ACC112 (cell line): ENCODE results near the gene CDCA3.

ENCODE experiments used
- H2AFZ ChIP-seq: fragments of 200-600 bp; sonication (generic); one replicate; pipeline ENCODE4 v1.6.0; 2017; ENCODE audit warnings: antibody characterized with exemption, low read length; ENCODE audit not compliant: unreplicated experiment
- H3K27ac ChIP-seq: fragments of 200-600 bp; sonication (generic); 2 replicates; pipeline ENCODE4 v1.5.1; 2014; ENCODE audit warnings: low read depth, mild to moderate bottlenecking, antibody characterized with exemption, low read length, moderate library complexity
- H3K27me3 ChIP-seq: fragments of 200-600 bp; sonication (generic); 2 replicates; pipeline ENCODE4 v1.6.1; 2014; ENCODE audit warnings: mild to moderate bottlenecking, antibody characterized with exemption, low read length, moderate library complexity, mixed read lengths; ENCODE audit not compliant: insufficient read depth
- H3K36me3 ChIP-seq: fragments of 200-600 bp; sonication (generic); 2 replicates; pipeline ENCODE4 v1.6.1; 2016; ENCODE audit warnings: mild to moderate bottlenecking, antibody characterized with exemption, low read length, moderate library complexity, mixed read lengths; ENCODE audit not compliant: insufficient read depth
- H3K4me1 ChIP-seq: fragments of 200-600 bp; sonication (generic); one replicate; pipeline ENCODE4 v1.6.1; 2016; ENCODE audit warnings: low read length, mixed read lengths; ENCODE audit not compliant: insufficient read depth, unreplicated experiment, control insufficient read depth
- H3K4me3 ChIP-seq: fragments of 200-600 bp; sonication (generic); 2 replicates; pipeline ENCODE4 v1.5.1; 2014; ENCODE audit warnings: mild to moderate bottlenecking, low read depth, low read length
- H3K79me2 ChIP-seq: fragments of 200-600 bp; sonication (generic); one replicate; pipeline ENCODE4 v1.6.0; 2016; ENCODE audit warnings: low read length; ENCODE audit not compliant: control insufficient read depth, unreplicated experiment, insufficient read depth

The CDCA3 gene

GRCh38 chr12:6817662-6818157 lies 33.4 kb downstream of the CDCA3 start:
- Histone ChIP-seq H3K79me2 (no peaks in the 10 kb centered on the region), H3K4me1 (peaks cover 21% of the 10 kb centered on the region), H3K27me3 (peaks cover 6% of the 10 kb centered on the region; the same call in 1 of the 2 replicates), H3K36me3 (no peaks in the 10 kb centered on the region), H3K4me3 (no peak overlapping the region), H2AFZ (no peak overlapping the region), H3K27ac (no peak overlapping the region)

GRCh38 chr12:6817098-6817497 lies 34.0 kb downstream of the CDCA3 start:
- no peaks in the 10 kb centered on the region for H3K36me3 ChIP-seq
- H3K27ac ChIP-seq = no peak overlapping the region
- peaks cover 3% of the 10 kb centered on the region; the same call in 1 of the 2 replicates for H3K27me3 ChIP-seq
- H2AFZ ChIP-seq = no peak overlapping the region
- H3K79me2 ChIP-seq = no peaks in the 10 kb centered on the region
- peaks cover 21% of the 10 kb centered on the region for H3K4me1 ChIP-seq
- H3K4me3 ChIP-seq = no peak overlapping the region

GRCh38 chr12:6816598-6816997 lies 34.5 kb downstream of the CDCA3 start:
- Histone ChIP-seq H3K27ac (no peak overlapping the region), H3K4me3 (no peak overlapping the region), H2AFZ (no peak overlapping the region), H3K27me3 (no peaks in the 10 kb centered on the region), H3K79me2 (no peaks in the 10 kb centered on the region), H3K4me1 (peaks cover 17% of the 10 kb centered on the region), H3K36me3 (no peaks in the 10 kb centered on the region)

- no peak overlapping the region for H3K4me3 ChIP-seq
- no peak overlapping the region for H2AFZ ChIP-seq
- no peaks in the 10 kb centered on the region for H3K4me1 ChIP-seq
- H3K27me3 ChIP-seq = no peaks in the 10 kb centered on the region
- no peaks in the 10 kb centered on the region for H3K36me3 ChIP-seq
- no peak overlapping the region for H3K27ac ChIP-seq
- no peaks in the 10 kb centered on the region for H3K79me2 ChIP-seq
These were observed 37.7 kb downstream of the CDCA3 start for GRCh38 chr12:6813363-6813762.

GRCh38 chr12:6810758-6811157 lies 40.3 kb downstream of the CDCA3 start:
- H3K4me1 ChIP-seq = no peaks in the 10 kb centered on the region
- no peaks in the 10 kb centered on the region for H3K79me2 ChIP-seq
- no peaks in the 10 kb centered on the region for H3K36me3 ChIP-seq
- H2AFZ ChIP-seq = no peak overlapping the region
- H3K4me3 ChIP-seq = no peak overlapping the region
- no peak overlapping the region for H3K27ac ChIP-seq
- H3K27me3 ChIP-seq = no peaks in the 10 kb centered on the region

GRCh38 chr12:6809056-6809455 lies 42.0 kb downstream of the CDCA3 start:
- Histone ChIP-seq H3K27ac (no peak overlapping the region), H2AFZ (no peak overlapping the region), H3K36me3 (no peaks in the 10 kb centered on the region), H3K4me3 (no peak overlapping the region), H3K4me1 (no peaks in the 10 kb centered on the region), H3K79me2 (no peaks in the 10 kb centered on the region), H3K27me3 (no peaks in the 10 kb centered on the region)

- Histone ChIP-seq H3K27ac (no peak overlapping the region), H3K36me3 (no peaks in the 10 kb centered on the region), H3K4me1 (no peaks in the 10 kb centered on the region), H3K27me3 (no peaks in the 10 kb centered on the region), H3K4me3 (no peak overlapping the region), H3K79me2 (no peaks in the 10 kb centered on the region), H2AFZ (no peak overlapping the region)
These were observed 43.9 kb downstream of the CDCA3 start for GRCh38 chr12:6807170-6807569.

- H3K79me2 ChIP-seq = no peaks in the 10 kb centered on the region
- H3K4me1 ChIP-seq = no peaks in the 10 kb centered on the region
- peaks cover 3% of the 10 kb centered on the region for H3K27me3 ChIP-seq
- no peak overlapping the region for H3K27ac ChIP-seq
- H3K4me3 ChIP-seq = no peak overlapping the region
- H2AFZ ChIP-seq = no peak overlapping the region
- H3K36me3 ChIP-seq = no peaks in the 10 kb centered on the region
These were observed 51.9 kb downstream of the CDCA3 start for GRCh38 chr12:6799147-6799546.
